Measurements from ENCODE around the gene SSNA1.

GRCh38 chr9:137213160-137214060, 24.9 kb downstream of the SSNA1 start:
- TF ChIP-seq CTCF (IDR thresholded peaks at IDR 0.05; ENCODE audit: insufficient read depth, low read depth, low read length) = no peak
- TF ChIP-seq EZH2 (IDR thresholded peaks at IDR 0.05; ENCODE audit: insufficient read depth, low read length) = no peak
